NCI-H524 treated with DMSO at 0.1 percent for 48 hours (cell line): ENCODE measurements around the gene SRP68.

Source experiments
- DNase-seq: peaks from one replicate; lab custom pipeline; 2025; lab: John Stamatoyannopoulos, UW

SRP68 gene

GRCh38 chr17:76072148-76072858 is at the start of gene SRP68:
SRP68 (minus strand) TSS chr17:76072517; CDS start chr17:76072491, 26 bp downstream.
- peak; percentile 92 for DNase-seq

DNA sequence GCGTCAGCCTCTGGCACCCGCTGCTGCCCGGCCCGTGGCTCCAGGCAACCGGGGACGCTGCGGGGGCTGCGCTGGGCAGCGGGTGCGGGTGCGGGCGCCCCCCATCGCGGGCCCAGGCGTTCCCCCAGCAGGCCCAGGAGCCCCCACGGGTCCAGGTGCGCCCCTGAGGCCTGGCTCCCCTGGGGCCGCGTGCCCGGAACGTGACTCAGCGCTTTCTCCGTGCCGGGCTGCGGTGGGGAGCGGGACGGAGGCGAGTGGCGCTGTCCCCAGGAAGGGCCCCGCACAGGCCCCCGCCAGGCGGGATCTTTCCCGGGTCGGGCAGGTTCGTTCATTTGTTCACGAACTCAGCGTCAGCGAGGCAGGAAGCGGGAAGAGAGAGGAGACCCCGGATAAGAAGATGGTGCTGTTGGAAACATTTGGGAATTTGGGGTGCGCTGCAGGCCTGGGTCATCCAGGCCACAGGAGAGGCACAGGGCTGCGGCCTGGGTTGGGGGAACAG is 49.7 kb upstream of the SRP68 start:
- DNase-seq = no peak

GRCh38 chr17:76120658-76121008 is 48.3 kb upstream of the SRP68 start:
- no peak for DNase-seq

- no peak for DNase-seq
Observed at GRCh38 chr17:76119409-76120371, 47.4 kb upstream of the SRP68 start.

DNA sequence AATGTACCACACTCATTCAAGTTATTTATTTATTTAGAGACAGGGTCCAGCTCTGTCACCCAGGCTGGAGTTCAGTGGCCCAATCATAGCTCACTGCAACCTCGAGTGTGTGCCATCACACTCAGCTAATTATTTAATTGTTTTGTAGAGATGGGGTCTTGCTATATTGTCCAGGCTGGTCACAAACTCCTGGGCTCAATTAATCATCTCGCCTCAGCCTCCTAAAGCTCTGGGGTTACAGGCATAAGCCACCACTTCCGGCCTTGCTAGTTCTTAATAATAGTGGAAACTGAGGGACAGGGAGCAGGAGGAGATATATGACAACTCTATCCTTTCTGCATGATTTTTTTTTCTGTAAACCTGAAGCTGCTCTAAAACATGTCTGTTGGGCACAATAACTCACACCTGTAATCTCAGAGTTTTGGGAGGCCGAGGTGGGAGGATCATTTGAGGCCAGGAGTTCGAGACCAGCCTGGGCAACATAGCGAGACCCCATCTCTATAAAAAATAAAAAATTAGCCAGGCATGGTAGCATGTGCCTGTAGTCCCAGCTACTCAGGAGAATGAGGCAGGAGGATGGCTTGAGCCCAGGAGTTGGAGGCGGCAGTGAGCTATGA is 42.9 kb upstream of the SRP68 start:
- DNase-seq = no peak

- no peak for DNase-seq
Observed at GRCh38 chr17:76111956-76112355, 39.6 kb upstream of the SRP68 start.

- no peak for DNase-seq
Observed at GRCh38 chr17:76107509-76107908, 35.2 kb upstream of the SRP68 start.

- DNase-seq = no peak
Observed at GRCh38 chr17:76106703-76107102, 34.4 kb upstream of the SRP68 start.

DNA sequence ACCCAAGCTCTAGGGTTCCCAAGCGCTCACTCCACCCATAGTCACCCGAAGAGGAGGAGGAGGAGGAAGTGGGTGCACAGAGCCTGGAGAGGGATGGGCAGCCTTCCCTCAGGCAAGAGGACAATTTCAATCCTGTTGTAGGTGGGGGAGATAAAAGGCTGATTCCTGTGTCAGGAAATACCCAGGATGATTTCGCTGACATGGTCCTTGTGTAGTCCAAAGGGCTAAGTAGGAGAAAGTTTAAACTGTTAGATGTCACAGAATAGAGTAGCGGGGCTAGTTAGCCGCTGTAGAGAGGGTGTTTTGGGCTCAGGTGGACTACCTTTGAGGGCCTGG is 32.5 kb upstream of the SRP68 start:
- DNase-seq = no peak

GRCh38 chr17:76104140-76104895 is 32.0 kb upstream of the SRP68 start:
- no peak for DNase-seq

GRCh38 chr17:76103274-76104139 is 31.2 kb upstream of the SRP68 start, which contains the start of gene EXOC7:
EXOC7 (minus strand) TSS chr17:76103787; CDS start chr17:76103692, 95 bp downstream.
- peak; percentile 88 for DNase-seq

- no peak for DNase-seq
Observed at GRCh38 chr17:76102944-76103273, 30.6 kb upstream of the SRP68 start.

DNA sequence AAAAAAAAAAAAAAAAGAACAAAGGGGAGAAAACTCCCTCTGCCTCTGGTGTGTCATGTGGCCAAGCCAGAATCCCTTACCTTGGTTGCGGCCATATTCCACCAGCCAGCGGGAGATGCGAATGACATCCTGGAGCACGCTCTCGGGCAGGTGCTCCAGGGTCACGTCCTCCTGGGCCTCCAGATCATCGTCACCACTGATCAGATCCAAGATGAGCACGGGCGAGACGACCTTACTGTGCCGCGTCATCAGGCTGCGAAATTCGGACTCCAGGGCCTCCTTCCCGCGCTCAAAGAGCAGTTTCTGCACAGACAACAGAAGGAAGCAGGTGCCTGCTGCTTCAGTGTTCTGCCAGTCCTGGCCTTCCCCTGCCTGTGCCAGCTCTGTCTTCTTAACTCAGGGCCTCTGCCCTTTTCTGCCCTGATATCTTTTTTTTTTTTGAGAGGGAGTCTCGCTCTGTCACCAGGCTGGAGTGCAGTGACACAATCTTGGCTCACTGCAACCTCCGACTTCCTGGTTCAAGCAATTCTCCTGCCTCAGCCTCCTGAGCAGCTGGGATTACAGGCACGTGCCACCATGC is 25.5 kb upstream of the SRP68 start:
- no peak for DNase-seq

GRCh38 chr17:76095943-76096342 is 23.6 kb upstream of the SRP68 start:
- DNase-seq = no peak

DNA sequence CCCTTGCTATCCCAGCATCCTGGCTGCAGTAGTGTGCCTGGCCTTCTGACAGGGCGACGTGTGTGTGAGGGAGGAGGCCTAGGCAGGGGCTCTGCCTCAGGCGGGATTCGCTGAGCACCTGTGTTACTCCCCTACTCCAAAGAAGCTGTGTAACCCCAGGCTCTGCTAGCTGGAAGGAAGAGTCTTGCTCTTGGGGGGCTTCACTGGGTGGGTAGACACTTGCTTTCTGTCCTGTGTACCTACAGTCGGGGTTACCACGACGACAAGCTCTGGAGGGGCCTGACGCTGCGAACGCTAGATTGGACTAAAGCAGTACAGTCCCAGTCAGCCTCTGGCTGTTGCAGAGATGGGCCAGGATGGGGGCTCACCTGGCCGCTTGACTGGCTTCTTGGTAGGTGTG is 21.7 kb upstream of the SRP68 start:
- no peak for DNase-seq

- no peak for DNase-seq
Observed at GRCh38 chr17:76092526-76093413, 20.5 kb upstream of the SRP68 start.

GRCh38 chr17:76091526-76092286 is 19.4 kb upstream of the SRP68 start:
- DNase-seq = no peak

GRCh38 chr17:76090517-76091129 is 18.3 kb upstream of the SRP68 start:
- no peak for DNase-seq
